ENCODE measurements around the gene NLRP8. TPM values are rescaled to one million over a fixed set of nuclear protein-coding genes. Genes with fewer than 3 reads are reported as not detected.

NLRP8 gene
- total RNA-seq, 1 experiment from 2014 or later: not detected

GRCh38 chr19:55959996-55960675, 12.5 kb downstream of the NLRP8 start:
- H3K4me2 ChIP-seq (ENCODE audit: insufficient read depth, insufficient read length, low read length): no peak overlapping the region
- no peak overlapping the region for H2BK12ac ChIP-seq (ENCODE audit: insufficient read length, low read depth, low read length)
- peaks cover 94 to 99% of the 10 kb centered on the region in 2 experiments for H3K9me3 Mint-ChIP-seq
- H3K4me1 Mint-ChIP-seq: no peaks in the 10 kb centered on the region
- no peak overlapping the region for H4K91ac ChIP-seq (ENCODE audit: insufficient read length, low read depth, low read length)
- H3K14ac ChIP-seq (ENCODE audit: insufficient read depth, low read length): no peak overlapping the region
- no peak overlapping the region for H2BK20ac ChIP-seq (ENCODE audit: low read depth, low read length, poor library complexity, severe bottlenecking)
- H3K56ac ChIP-seq (ENCODE audit: insufficient read length, low read depth, low read length): no peak overlapping the region
- H3K23ac ChIP-seq (ENCODE audit: insufficient read length, low read depth, low read length): no peak overlapping the region
- H3K9ac ChIP-seq (ENCODE audit: extremely low read depth, insufficient read length, low read length): no peak overlapping the region
- H3K36me3 Mint-ChIP-seq (ENCODE audit: insufficient read depth in 1 of 3, low read depth in 3 of 3): peaks cover 0 to 27% (median 4%) of the 10 kb centered on the region in 3 experiments; a peak in 5 of 7 replicates
- H3K23me2 ChIP-seq (ENCODE audit: insufficient read length, low read depth, low read length, poor library complexity, severe bottlenecking): no peaks in the 10 kb centered on the region
- H2BK5ac ChIP-seq (ENCODE audit: insufficient read length, low read length): no peak overlapping the region
- no peaks in the 10 kb centered on the region for H4K20me1 ChIP-seq (ENCODE audit: control insufficient read depth, insufficient read depth, insufficient read length)
- H3K27ac Mint-ChIP-seq: no peak overlapping the region
- DNase-seq: no peak
- H2BK120ac ChIP-seq (ENCODE audit: low read depth, low read length, poor library complexity, severe bottlenecking): no peak overlapping the region
- H2BK15ac ChIP-seq (ENCODE audit: low read depth, low read length): no peak overlapping the region
- H3K27me3 ChIP-seq (ENCODE audit: insufficient read depth, low read length): no peaks in the 10 kb centered on the region
- H2AK5ac ChIP-seq (ENCODE audit: insufficient read length, low read length): no peak overlapping the region
- TF ChIP-seq CTCF (conservative IDR thresholded peaks at IDR 0.05): no peak
- no peak overlapping the region for H4K5ac ChIP-seq (ENCODE audit: insufficient read length, low read depth, low read length)
- no peak overlapping the region for H3K4me3 Mint-ChIP-seq
- H3K4ac ChIP-seq (ENCODE audit: low read depth, low read length): no peak overlapping the region
- no peaks in the 10 kb centered on the region for H3K27me3 Mint-ChIP-seq (ENCODE audit: low read depth)
- H3K4me1 ChIP-seq (ENCODE audit: insufficient read depth, low read length): no peaks in the 10 kb centered on the region
- no peak overlapping the region for H3K27ac ChIP-seq (ENCODE audit: insufficient read length, low read depth, low read length)
- no peak overlapping the region for H2AFZ ChIP-seq (ENCODE audit: low read length)
- no peak overlapping the region for H3K18ac ChIP-seq (ENCODE audit: insufficient read length, low read depth, low read length)
- H3K79me2 ChIP-seq (ENCODE audit: insufficient read depth, low read length): no peaks in the 10 kb centered on the region
- H3K79me1 ChIP-seq (ENCODE audit: insufficient read depth, low read depth, low read length, poor library complexity, severe bottlenecking): no peaks in the 10 kb centered on the region
- peaks cover 84% of the 10 kb centered on the region for H3K9me3 ChIP-seq (ENCODE audit: control insufficient read depth, low read depth, low read length)
- H4K8ac ChIP-seq (replicated peaks; ENCODE audit: insufficient read length, low read depth, low read length): no peak overlapping the region
- no CpG with 5 or more reads among the region's 6 CpGs for WGBS (ENCODE audit: extremely low coverage, insufficient read length, low lambda C conversion rate)
- H3T11ph ChIP-seq (ENCODE audit: low read length): no peak overlapping the region
